Ureter (tissue), 1 donor: ENCODE results near the gene DCP1B. TPM values are rescaled to one million over a fixed set of nuclear protein-coding genes. Genes with fewer than 3 reads are reported as not detected.
A peak's percentile ranks its signal among the peaks of the same experiment; 100 is the strongest.

Experiments used
- DNase-seq: peaks from one replicate; pipeline ENCODE4 v3.0.0-alpha.2; 2020; ENCODE audit warnings: low spot score
- total RNA-seq: library from RNA; stranded (reverse); gene quantifications from one replicate; pipeline ENCODE4 v1.2.4, GENCODE V29; 2023
- donor health status: DM: yes; HTN: yes; CAD: no.

Gene DCP1B
- total RNA-seq, 1 donor from 2014 or later: 24.3 TPM

- no peak for DNase-seq
Observed at GRCh38 chr12:1919763-1920162, 84.5 kb downstream of the DCP1B start.

- DNase-seq: no peak
Observed at GRCh38 chr12:1919284-1919683, 85.0 kb downstream of the DCP1B start.

GRCh38 chr12:1918884-1919236, 85.4 kb downstream of the DCP1B start:
- DNase-seq: no peak

GRCh38 chr12:1918081-1918883, 86.0 kb downstream of the DCP1B start, which contains the start of gene CACNA2D4:
CACNA2D4 (minus strand) TSS chr12:1918652; CDS start chr12:1918473, 179 bp downstream.
- DNase-seq: no peak

- DNase-seq: no peak
Observed at GRCh38 chr12:1917172-1918070, 86.8 kb downstream of the DCP1B start.

GRCh38 chr12:1916371-1917171, 87.7 kb downstream of the DCP1B start:
- peak; percentile 76 for DNase-seq

GRCh38 chr12:1915082-1915968, 88.9 kb downstream of the DCP1B start:
- DNase-seq: peak; percentile 40

- peak; percentile 34 for DNase-seq
Observed at GRCh38 chr12:1914114-1914911, 89.9 kb downstream of the DCP1B start.

- DNase-seq: peak; percentile 40
Observed at GRCh38 chr12:1913377-1914113, 90.7 kb downstream of the DCP1B start.

- peak; percentile 35 for DNase-seq
Observed at GRCh38 chr12:1912580-1913376, 91.5 kb downstream of the DCP1B start.

- DNase-seq: peak; percentile 31
Observed at GRCh38 chr12:1911598-1912575, 92.4 kb downstream of the DCP1B start.

GRCh38 chr12:1910468-1910867, 93.8 kb downstream of the DCP1B start:
- no peak for DNase-seq

- no peak for DNase-seq
Observed at GRCh38 chr12:1908758-1909157, 95.5 kb downstream of the DCP1B start.

- peak; percentile 42 for DNase-seq
Observed at GRCh38 chr12:1907652-1908611, 96.3 kb downstream of the DCP1B start.

- no peak for DNase-seq
Observed at GRCh38 chr12:1906579-1906978, 97.7 kb downstream of the DCP1B start.

GRCh38 chr12:1904875-1905274, 99.4 kb downstream of the DCP1B start:
- no peak for DNase-seq
